SK-N-SH treated with all-trans-retinoic acid at 6 μM for 48 hours (cell line): ENCODE measurements around the gene ZSCAN10.
A peak's percentile ranks its signal among the peaks of the same experiment; 100 is the strongest.

Source experiments
- ATAC-seq: fragments of 200-7000 bp; cut with Tn5 transposase; 3 replicates; pipeline ENCODE4 v1.9.1; 2020; ENCODE audit warnings: mild to moderate bottlenecking, moderate library complexity
- BACH2 ChIP-seq: fragments of 250-450 bp; sonication (Bioruptor Pico); IDR thresholded peaks from 2 replicates; pipeline ENCODE4 v1.9.0; 2021; ENCODE audit warnings: mild to moderate bottlenecking, borderline replicate concordance
- CSDC2 ChIP-seq: fragments of 250-450 bp; sonication (Bioruptor Pico); IDR thresholded peaks from 2 replicates; pipeline ENCODE4 v1.5.0; 2020; ENCODE audit warnings: mild to moderate bottlenecking, moderate library complexity
- CSRNP3 ChIP-seq: fragments of 250-450 bp; sonication (Bioruptor Pico); IDR thresholded peaks from 2 replicates; pipeline ENCODE4 v1.5.1; 2021; ENCODE audit warnings: mild to moderate bottlenecking, moderate library complexity
- ESRRG ChIP-seq: fragments of 250-450 bp; sonication (Bioruptor Pico); IDR thresholded peaks from 2 replicates; pipeline ENCODE4 v1.6.1; 2021; ENCODE audit warnings: mild to moderate bottlenecking
- GLIS3 ChIP-seq: fragments of 250-450 bp; sonication (Bioruptor Pico); IDR thresholded peaks from 2 replicates; pipeline ENCODE4 v1.5.0; 2020; ENCODE audit warnings: mild to moderate bottlenecking, moderate library complexity
- OSR1 ChIP-seq: fragments of 250-450 bp; sonication (Bioruptor Pico); IDR thresholded peaks from 2 replicates; pipeline ENCODE4 v1.8.0; 2022; ENCODE audit warnings: moderate library complexity, mild to moderate bottlenecking, inconsistent platforms
- PPARA ChIP-seq: fragments of 250-450 bp; sonication (Bioruptor Pico); IDR thresholded peaks from 2 replicates; pipeline ENCODE4 v1.5.0; 2020; ENCODE audit warnings: mild to moderate bottlenecking, borderline replicate concordance
- RARB ChIP-seq: fragments of 250-450 bp; sonication (Bioruptor Pico); IDR thresholded peaks from 2 replicates; pipeline ENCODE4 v1.8.0; 2021; ENCODE audit warnings: mild to moderate bottlenecking, moderate library complexity
- SNAI2 ChIP-seq: fragments of 250-450 bp; sonication (Bioruptor Pico); IDR thresholded peaks from 2 replicates; pipeline ENCODE4 v1.5.0; 2020; ENCODE audit warnings: mild to moderate bottlenecking, moderate library complexity
- TCF4 ChIP-seq: fragments of 250-450 bp; sonication (Bioruptor Pico); IDR thresholded peaks from 2 replicates; pipeline ENCODE4 v1.8.0; 2021; ENCODE audit warnings: mild to moderate bottlenecking, moderate library complexity, borderline replicate concordance
- ZFP3 ChIP-seq: fragments of 250-450 bp; sonication (Bioruptor Pico); IDR thresholded peaks from 2 replicates; pipeline ENCODE4 v1.5.0; 2020; ENCODE audit warnings: mild to moderate bottlenecking, moderate library complexity
- ZFP30 ChIP-seq: fragments of 450-650 bp; formaldehyde crosslinking; IDR thresholded peaks from 2 replicates; pipeline ENCODE4 v1.5.0; 2022; ENCODE audit warnings: mild to moderate bottlenecking, moderate library complexity
- ZNF565 ChIP-seq: fragments of 450-650 bp; formaldehyde crosslinking; conservative IDR thresholded peaks from 2 replicates; pipeline ENCODE4 v1.5.0; 2020; ENCODE audit warnings: low read depth, mild to moderate bottlenecking, moderate library complexity
- ZNF70 ChIP-seq: fragments of 450-650 bp; formaldehyde crosslinking; IDR thresholded peaks from 2 replicates; pipeline ENCODE4 v1.5.0; 2020; ENCODE audit warnings: mild to moderate bottlenecking, moderate library complexity
- TF ChIP-seq, protein P1 (sequence below): fragments of 250-450 bp; sonication (Bioruptor Pico); IDR thresholded peaks from 2 replicates; pipeline ENCODE4 v1.5.1; 2020; ENCODE audit warnings: low read depth, mild to moderate bottlenecking, moderate library complexity
- TF ChIP-seq, protein P2 (sequence below): fragments of 250-450 bp; sonication (Bioruptor Pico); IDR thresholded peaks from 2 replicates; pipeline ENCODE4 v1.8.0; 2020; ENCODE audit warnings: mild to moderate bottlenecking, moderate library complexity, borderline replicate concordance
- TF ChIP-seq, protein P3 (sequence below): fragments of 250-450 bp; sonication (Bioruptor Pico); IDR thresholded peaks from 2 replicates; pipeline ENCODE4 v1.8.0; 2021; ENCODE audit warnings: low read depth, mild to moderate bottlenecking, moderate library complexity, borderline replicate concordance

The ZSCAN10 gene

DNA sequence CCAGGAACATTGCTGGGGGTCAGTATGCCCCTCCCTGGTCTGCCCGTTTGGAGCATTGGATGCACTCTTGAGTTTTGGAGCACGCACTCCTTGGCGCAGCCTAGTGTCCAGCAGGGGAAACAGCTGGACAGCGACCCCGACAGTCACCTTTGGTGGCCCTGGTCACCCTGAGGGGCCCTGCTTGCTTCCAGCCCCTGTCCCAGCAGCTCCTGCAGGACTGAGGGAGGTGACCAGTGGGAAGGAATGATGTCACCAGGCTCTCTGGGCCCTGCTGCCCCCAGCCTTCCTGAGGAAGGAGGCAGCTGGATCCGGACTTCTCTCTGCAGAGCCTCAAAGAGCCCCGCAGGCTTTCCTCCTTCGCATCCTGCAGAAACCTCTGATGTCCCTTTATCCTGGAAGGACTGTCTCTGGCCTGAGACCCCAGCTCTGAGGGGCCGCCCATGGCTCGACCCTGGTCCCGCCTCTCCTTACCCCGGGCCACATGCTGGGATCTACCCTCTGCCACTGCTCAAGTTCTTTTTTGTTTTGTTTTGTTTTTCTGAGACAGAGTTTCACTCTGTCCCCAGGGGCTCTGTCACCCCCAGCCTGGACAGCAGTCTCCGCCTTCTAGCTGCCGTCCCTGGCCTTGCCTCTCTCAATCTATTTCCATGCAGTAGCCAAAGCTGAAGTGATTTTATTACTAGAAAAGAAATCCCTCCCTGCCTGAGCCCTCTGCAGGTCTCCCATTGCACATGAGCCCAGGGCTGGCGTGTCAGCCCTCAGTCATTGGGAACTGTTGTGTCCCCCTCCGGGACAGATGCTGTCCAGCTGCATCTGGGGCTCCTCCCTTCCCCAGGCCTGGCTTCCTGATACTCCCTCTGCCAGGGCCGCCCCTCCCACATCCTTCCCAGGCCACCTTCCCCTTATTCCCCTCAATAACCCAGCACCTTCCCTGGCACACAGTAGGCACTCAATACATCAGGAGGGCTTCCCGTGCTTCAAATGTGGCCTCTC, 11.6 kb downstream of the ZSCAN10 start:
- peak; percentile 51; the same call in 2 of the 3 replicates for ATAC-seq

GRCh38 chr16:3086596-3087242, 12.4 kb downstream of the ZSCAN10 start:
- TF ChIP-seq, protein P1, sequence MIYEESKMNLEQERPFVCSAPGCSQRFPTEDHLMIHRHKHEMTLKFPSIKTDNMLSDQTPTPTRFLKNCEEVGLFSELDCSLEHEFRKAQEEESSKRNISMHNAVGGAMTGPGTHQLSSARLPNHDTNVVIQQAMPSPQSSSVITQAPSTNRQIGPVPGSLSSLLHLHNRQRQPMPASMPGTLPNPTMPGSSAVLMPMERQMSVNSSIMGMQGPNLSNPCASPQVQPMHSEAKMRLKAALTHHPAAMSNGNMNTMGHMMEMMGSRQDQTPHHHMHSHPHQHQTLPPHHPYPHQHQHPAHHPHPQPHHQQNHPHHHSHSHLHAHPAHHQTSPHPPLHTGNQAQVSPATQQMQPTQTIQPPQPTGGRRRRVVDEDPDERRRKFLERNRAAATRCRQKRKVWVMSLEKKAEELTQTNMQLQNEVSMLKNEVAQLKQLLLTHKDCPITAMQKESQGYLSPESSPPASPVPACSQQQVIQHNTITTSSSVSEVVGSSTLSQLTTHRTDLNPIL (CRISPR knock-in tag) = no peak
- TF ChIP-seq ZNF565 (CRISPR knock-in tag) (no peak), ZFP30 (CRISPR knock-in tag) (no peak), PPARA (no peak), GLIS3 (CRISPR knock-in tag) (no peak), ESRRG (CRISPR knock-in tag) (no peak), ZFP3 (no peak), BACH2 (no peak)
- no peak; the same call in 2 of the 3 replicates for ATAC-seq

More for the DNA sequence above, 11.6 kb downstream of the ZSCAN10 start:
- TF ChIP-seq BACH2 (no peak), ZFP3 (no peak), CSRNP3 (no peak), ZNF70 (CRISPR knock-in tag) (no peak), CSDC2 (CRISPR knock-in tag) (no peak), OSR1 (CRISPR knock-in tag) (no peak), RARB (CRISPR knock-in tag) (no peak), SNAI2 (CRISPR knock-in tag) (no peak), PPARA (no peak), TCF4 (CRISPR knock-in tag) (no peak), ZFP30 (CRISPR knock-in tag) (no peak)
- TF ChIP-seq, protein P2, sequence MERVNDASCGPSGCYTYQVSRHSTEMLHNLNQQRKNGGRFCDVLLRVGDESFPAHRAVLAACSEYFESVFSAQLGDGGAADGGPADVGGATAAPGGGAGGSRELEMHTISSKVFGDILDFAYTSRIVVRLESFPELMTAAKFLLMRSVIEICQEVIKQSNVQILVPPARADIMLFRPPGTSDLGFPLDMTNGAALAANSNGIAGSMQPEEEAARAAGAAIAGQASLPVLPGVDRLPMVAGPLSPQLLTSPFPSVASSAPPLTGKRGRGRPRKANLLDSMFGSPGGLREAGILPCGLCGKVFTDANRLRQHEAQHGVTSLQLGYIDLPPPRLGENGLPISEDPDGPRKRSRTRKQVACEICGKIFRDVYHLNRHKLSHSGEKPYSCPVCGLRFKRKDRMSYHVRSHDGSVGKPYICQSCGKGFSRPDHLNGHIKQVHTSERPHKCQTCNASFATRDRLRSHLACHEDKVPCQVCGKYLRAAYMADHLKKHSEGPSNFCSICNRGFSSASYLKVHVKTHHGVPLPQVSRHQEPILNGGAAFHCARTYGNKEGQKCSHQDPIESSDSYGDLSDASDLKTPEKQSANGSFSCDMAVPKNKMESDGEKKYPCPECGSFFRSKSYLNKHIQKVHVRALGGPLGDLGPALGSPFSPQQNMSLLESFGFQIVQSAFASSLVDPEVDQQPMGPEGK (CRISPR knock-in tag) = no peak
- TF ChIP-seq, protein P1 (CRISPR knock-in tag) = no peak
- TF ChIP-seq, protein P3, sequence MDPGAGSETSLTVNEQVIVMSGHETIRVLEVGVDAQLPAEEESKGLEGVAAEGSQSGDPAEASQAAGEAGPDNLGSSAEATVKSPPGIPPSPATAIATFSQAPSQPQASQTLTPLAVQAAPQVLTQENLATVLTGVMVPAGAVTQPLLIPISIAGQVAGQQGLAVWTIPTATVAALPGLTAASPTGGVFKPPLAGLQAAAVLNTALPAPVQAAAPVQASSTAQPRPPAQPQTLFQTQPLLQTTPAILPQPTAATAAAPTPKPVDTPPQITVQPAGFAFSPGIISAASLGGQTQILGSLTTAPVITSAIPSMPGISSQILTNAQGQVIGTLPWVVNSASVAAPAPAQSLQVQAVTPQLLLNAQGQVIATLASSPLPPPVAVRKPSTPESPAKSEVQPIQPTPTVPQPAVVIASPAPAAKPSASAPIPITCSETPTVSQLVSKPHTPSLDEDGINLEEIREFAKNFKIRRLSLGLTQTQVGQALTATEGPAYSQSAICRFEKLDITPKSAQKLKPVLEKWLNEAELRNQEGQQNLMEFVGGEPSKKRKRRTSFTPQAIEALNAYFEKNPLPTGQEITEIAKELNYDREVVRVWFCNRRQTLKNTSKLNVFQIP (CRISPR knock-in tag) = no peak

GRCh38 chr16:3085868-3086595, 13.1 kb downstream of the ZSCAN10 start:
- no peak for TF ChIP-seq CSRNP3
- TF ChIP-seq ZNF70 (CRISPR knock-in tag) = no peak
- TF ChIP-seq, all 23 proteins: peak for 0
- no peak for ATAC-seq
